ENCODE data around the gene GDI2. TPM values are rescaled to one million over a fixed set of nuclear protein-coding genes. Genes with fewer than 3 reads are reported as not detected.

GDI2 gene
- polyA plus RNA-seq, 1 donor (not counting 4 experiments of a cell fraction or from before 2014, with no cell fraction given), result 293 TPM

DNA sequence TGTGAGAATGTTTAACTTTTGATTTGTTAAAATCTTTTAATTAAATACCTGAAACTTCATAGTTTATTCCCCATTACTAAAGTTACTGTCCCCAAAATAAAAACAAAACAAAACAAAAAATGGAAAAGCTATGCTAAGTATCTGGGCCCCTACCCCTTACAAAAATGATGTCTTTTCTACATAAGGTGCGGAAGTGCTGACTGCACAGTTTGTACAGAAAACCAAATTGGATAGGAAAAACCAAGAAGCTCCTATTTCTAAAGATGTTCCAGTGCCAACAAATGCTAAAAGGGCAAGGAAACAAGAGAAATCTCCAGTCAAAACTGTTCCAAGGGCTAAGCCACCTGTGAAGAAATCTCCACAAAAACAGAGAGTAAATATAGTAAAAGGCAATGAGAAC is 78.1 kb downstream of the GDI2 start:
- TF ChIP-seq, protein P1, sequence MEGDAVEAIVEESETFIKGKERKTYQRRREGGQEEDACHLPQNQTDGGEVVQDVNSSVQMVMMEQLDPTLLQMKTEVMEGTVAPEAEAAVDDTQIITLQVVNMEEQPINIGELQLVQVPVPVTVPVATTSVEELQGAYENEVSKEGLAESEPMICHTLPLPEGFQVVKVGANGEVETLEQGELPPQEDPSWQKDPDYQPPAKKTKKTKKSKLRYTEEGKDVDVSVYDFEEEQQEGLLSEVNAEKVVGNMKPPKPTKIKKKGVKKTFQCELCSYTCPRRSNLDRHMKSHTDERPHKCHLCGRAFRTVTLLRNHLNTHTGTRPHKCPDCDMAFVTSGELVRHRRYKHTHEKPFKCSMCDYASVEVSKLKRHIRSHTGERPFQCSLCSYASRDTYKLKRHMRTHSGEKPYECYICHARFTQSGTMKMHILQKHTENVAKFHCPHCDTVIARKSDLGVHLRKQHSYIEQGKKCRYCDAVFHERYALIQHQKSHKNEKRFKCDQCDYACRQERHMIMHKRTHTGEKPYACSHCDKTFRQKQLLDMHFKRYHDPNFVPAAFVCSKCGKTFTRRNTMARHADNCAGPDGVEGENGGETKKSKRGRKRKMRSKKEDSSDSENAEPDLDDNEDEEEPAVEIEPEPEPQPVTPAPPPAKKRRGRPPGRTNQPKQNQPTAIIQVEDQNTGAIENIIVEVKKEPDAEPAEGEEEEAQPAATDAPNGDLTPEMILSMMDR (optimal IDR thresholded peaks at IDR 0.05 in 1 of 3, IDR thresholded peaks at IDR 0.05 in 1 of 3, conservative IDR thresholded peaks at IDR 0.05 in 1 of 3; ENCODE audit: extremely low read depth in 1 of 3, insufficient read depth in 2 of 3, low read length in 3 of 3), result no peak
- TF ChIP-seq EZH2 (IDR thresholded peaks at IDR 0.05; ENCODE audit: low read length), result no peak
- Histone ChIP-seq H3K4me3 (ENCODE audit: control insufficient read depth in 2 of 3, extremely low read depth in 1 of 3, insufficient read depth in 2 of 3, low read depth in 1 of 3, low read length in 3 of 3) (no peak overlapping the region), H3K9ac (ENCODE audit: control insufficient read depth, extremely low read depth, insufficient read depth, low read length) (no peak overlapping the region), H3K9me1 (ENCODE audit: control insufficient read depth, extremely low read depth, insufficient read depth, low read length) (no peaks in the 10 kb centered on the region), H3K4me1 (ENCODE audit: control insufficient read depth, extremely low read depth, insufficient read depth, low read length) (no peaks in the 10 kb centered on the region), H3K9me3 (ENCODE audit: control insufficient read depth, low read depth, low read length) (no peaks in the 10 kb centered on the region), H3K79me2 (ENCODE audit: control insufficient read depth, insufficient read depth, low read length) (peaks cover 1% of the 10 kb centered on the region), H3K27me3 (ENCODE audit: control insufficient read depth, extremely low read depth, insufficient read depth, low read length) (no peaks in the 10 kb centered on the region), H4K20me1 (ENCODE audit: control insufficient read depth, extremely low read depth, insufficient read depth, low read length) (no peaks in the 10 kb centered on the region), H2AFZ (ENCODE audit: control insufficient read depth, low read length) (no peak overlapping the region), H3K27ac (ENCODE audit: control insufficient read depth, insufficient read depth, low read length) (no peak overlapping the region), H3K36me3 (ENCODE audit: control insufficient read depth in 2 of 2, extremely low read depth in 1 of 2, insufficient read depth in 2 of 2, low read length in 2 of 2) (peaks cover 22% of the 10 kb centered on the region in 2 experiments), H3K4me2 (ENCODE audit: control insufficient read depth, extremely low read depth, insufficient read depth, low read depth, low read length) (no peak overlapping the region)
- FAIRE-seq, result no peak
- dilution Hi-C loops (cut with MboI; ENCODE audit: extremely low pct_ligation_motif_present, low sequenced_read_pairs), result no loop called here
- no peak for DNase-seq (ENCODE audit: low read depth, low spot score)

- Histone ChIP-seq H3K4me3 (ENCODE audit: control insufficient read depth in 2 of 3, extremely low read depth in 1 of 3, insufficient read depth in 2 of 3, low read depth in 1 of 3, low read length in 3 of 3) (no peak overlapping the region), H3K27ac (ENCODE audit: control insufficient read depth, insufficient read depth, low read length) (no peak overlapping the region), H3K4me2 (ENCODE audit: control insufficient read depth, extremely low read depth, insufficient read depth, low read depth, low read length) (no peak overlapping the region), H3K9ac (ENCODE audit: control insufficient read depth, extremely low read depth, insufficient read depth, low read length) (no peak overlapping the region), H2AFZ (ENCODE audit: control insufficient read depth, low read length) (no peak overlapping the region), H3K36me3 (ENCODE audit: control insufficient read depth in 2 of 2, extremely low read depth in 1 of 2, insufficient read depth in 2 of 2, low read length in 2 of 2) (peaks cover 16 to 20% of the 10 kb centered on the region in 2 experiments), H3K27me3 (ENCODE audit: control insufficient read depth, extremely low read depth, insufficient read depth, low read length) (no peaks in the 10 kb centered on the region), H4K20me1 (ENCODE audit: control insufficient read depth, extremely low read depth, insufficient read depth, low read length) (no peaks in the 10 kb centered on the region), H3K9me1 (ENCODE audit: control insufficient read depth, extremely low read depth, insufficient read depth, low read length) (no peaks in the 10 kb centered on the region), H3K9me3 (ENCODE audit: control insufficient read depth, low read depth, low read length) (no peaks in the 10 kb centered on the region), H3K4me1 (ENCODE audit: control insufficient read depth, extremely low read depth, insufficient read depth, low read length) (no peaks in the 10 kb centered on the region), H3K79me2 (ENCODE audit: control insufficient read depth, insufficient read depth, low read length) (peaks cover 1% of the 10 kb centered on the region)
- FAIRE-seq, result no peak
- TF ChIP-seq, protein P1 (optimal IDR thresholded peaks at IDR 0.05 in 1 of 3, IDR thresholded peaks at IDR 0.05 in 1 of 3, conservative IDR thresholded peaks at IDR 0.05 in 1 of 3; ENCODE audit: extremely low read depth in 1 of 3, insufficient read depth in 2 of 3, low read length in 3 of 3), result no peak
- TF ChIP-seq EZH2 (IDR thresholded peaks at IDR 0.05; ENCODE audit: low read length), result no peak
- dilution Hi-C loops (cut with MboI; ENCODE audit: extremely low pct_ligation_motif_present, low sequenced_read_pairs), result no loop called here
- DNase-seq (ENCODE audit: low read depth, low spot score), result no peak
Measured at GRCh38 chr10:5732141-5732540, 81.1 kb downstream of the GDI2 start.

Data from keratinocyte (primary cell).